NCI-H1092 (cell line): ENCODE data around the gene ISYNA1.

ENCODE experiments used
- DNase-seq: peaks from one replicate; lab custom pipeline; 2025; lab: John Stamatoyannopoulos, UW

The ISYNA1 gene

DNA sequence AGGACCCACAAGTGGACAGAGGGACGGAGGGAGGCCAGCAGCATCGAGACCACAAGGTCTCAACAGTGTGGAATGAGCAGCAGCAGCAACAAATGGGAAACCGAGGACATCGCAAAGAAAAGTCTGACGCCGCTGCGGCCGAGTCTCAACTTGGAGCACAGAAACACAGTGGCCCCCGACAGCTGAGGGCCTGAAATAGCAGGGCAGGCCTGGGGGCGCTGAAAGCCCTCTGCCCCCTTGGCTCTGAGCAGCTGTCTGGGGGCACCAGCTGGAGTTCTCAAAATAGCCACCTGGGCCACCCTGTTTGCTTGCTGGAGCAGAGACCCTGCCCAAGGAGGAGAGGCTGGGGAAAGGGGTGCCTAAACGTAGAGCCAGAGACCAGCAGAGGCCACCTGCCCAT, 5.9 kb upstream of the ISYNA1 start:
- DNase-seq, result no peak

DNA sequence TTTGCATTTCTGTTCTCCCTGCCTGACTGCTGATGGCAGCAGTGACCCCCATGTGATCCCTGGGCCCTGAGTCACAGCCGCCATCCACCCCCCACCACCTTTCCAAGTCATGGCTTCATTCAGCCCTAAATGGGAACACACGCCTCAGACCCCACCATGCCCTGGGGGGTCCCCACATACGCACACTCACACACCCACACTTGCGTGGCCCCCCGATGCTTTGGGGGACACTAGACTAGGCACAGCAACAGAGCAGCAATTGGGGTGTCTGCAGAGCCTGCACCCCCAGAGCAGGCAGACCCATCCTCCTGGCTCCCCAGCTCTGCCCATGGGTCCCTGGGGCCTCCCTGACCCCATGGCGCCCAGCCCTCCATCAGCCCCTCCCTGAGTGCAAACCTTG, 5.5 kb upstream of the ISYNA1 start:
- no peak for DNase-seq

DNA sequence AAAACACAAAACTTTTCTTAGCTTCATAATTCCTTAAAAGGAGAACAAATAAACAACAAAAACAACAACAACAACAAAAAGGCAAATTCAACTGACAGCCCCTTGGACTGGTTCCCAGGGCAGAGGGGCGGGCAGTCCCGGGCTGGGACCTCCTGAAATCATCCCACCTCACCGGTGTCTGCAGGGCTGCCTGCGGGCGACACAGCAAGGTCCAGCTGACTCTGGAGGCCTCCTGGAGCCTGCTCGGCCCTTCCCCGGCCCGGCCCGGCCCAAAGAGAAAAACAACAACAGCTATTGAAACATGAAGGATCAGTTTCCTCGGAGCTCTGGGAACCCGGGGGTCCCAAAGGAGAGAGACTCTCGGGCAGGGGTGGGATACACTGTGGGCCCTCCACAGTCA, 5.0 kb upstream of the ISYNA1 start:
- no peak for DNase-seq

DNA sequence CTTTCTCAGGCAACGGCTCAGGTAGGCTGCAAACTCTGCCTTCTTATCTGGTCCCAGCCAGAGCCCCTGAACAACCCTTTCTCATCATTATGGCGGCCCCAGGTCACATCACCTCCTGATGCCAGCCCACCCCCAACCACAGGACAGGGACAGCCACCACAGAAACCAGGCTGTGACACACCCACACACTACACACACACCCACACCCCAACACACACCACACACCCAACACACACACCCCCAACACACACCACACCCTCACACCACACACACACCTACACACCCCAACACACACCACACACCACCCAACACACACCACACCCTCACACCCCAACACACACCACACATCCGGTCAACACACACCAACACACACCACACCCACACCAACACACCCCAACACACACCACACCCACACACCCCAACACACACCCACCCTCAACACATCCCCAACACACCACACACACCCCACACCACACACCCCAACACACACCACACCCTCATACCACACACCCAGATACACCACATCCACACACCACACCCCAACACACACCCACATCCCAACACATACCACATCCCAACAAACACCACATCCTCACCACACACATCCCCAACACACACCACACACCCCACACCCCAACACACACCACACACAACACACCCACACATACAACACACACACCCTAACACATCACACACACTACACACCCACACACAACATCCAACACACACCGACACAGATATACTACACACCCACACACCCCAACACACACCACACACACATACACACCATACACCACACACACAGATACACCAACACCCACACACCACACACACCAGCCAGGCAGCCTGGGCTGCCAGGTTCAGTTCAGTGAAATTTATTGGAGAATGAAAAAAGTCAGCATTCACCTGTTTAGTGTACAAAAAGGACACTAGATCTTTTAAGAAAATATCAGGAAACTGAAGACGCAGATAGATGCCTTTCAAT, 4.2 kb upstream of the ISYNA1 start:
- no peak for DNase-seq

DNA sequence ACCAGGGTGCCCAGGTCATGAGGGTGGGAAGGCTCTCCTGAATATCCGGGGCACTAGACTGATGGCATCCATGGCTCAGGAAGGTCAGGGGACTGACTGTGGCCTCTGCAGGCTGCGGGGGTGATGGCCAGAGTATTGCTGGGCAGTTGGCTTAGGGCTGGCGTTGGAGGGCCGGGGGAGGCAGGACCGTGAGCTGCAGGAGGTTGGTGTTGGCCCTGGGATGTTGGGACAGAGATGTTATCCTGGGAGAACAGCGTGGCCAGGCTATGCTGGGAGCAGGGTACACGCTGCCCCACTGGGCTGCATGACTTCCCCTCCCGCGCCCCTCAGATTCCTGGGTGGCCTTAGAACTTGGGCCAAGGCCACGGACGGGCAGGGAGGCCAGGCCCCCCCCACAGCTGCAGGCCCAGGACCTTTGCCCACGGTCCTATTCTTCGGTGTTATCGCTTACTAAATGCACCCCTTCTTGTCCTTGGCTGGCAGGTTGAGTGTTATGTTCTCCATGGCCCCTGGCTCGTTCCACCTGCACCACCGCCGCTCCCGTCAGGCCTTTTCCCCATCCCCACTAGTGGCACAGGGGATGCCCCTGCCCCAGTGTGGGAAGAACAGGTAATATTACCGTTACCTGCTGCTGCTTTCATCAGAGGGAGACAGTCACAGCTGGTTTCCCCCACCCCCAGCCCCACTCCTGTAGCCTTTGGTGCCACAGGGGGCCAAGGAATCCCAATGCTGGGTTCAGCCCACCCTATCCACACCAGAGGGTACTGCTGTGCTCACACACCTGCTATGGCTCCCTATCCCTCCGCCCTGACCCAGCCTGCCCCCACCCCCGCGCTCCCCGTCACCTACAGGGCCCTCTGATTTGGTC, 3.2 kb upstream of the ISYNA1 start:
- no peak for DNase-seq

DNA sequence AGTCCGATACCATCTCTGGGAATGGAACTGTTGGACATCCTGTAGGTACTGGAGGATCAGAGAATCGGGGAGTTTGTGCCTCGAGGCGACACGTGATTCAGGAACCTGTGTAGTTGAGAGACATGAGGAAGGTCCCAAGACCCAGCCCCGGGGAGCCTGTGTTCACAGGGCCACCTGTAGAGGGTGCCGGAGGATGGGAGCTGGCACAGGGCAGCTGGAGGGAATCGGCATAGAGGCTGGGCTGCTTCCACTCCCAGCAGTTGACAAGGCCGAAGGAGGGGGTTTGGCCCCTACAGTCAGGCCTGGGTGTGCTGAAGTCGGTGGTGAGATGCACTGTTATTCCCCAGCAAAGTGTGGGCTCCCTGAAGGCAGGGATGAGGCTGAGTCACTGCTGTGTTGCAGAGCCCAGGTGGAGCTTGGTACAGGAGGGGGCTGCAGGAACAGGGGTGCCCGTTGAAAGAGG, 2.5 kb upstream of the ISYNA1 start:
- no peak for DNase-seq

DNA sequence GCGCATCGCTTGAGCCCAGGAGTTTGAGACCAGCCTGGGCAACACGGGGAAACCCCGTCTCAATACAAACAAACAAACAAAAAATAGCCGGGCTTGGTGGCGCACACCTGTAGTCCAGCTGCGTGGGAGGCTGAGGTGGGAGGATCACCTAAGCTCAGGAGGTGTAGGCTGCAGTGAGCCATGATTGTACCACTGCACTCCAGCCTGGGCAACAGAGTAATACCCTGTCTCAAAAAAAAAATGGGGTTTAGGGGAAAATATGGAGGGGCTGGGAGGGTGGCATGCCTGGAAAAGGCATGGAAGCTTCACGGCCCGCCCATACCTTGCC, 1.9 kb upstream of the ISYNA1 start:
- DNase-seq, result no peak

DNA sequence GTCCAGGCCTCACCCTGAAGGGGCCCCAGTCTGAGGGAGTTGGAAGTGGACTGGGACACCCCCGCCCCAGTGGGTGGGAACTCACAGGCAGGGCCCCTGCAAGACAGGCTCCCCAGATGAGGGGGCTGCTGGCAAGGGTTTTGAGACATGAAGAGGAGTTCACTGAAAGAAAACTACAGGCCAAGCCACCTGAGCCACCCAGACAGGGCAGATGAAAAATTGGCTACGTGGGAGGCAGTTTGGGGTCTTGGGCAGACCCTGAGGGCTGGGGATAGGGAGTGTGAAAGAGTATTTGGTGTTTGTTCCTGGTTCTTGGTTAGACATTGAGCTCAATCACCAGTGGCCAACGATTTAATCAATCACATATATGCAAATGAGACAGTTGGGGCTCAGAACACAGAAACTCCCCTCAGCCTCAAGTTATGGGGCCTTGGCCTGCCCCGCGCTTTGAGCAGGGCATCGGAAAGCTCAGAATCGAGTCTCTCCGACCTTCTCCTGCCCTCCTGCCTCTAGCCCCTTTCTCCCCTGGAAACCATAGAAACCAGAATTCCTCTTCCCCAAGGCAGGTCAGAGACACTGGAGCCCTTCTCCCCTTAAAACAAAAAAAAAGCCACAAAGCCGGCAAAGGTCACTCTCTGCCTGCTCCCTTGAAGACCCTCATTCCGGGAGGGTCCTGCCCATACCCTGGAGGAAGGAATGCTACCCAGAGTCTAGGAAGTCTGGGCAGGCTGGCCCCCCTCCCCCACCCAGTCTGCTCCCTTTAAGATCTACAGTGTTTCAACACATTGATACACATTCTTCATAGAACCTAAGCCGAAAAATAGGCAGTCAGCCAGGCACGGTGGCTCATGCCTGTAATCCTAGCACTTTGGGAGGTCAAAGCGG, 1.3 kb upstream of the ISYNA1 start:
- DNase-seq, result no peak

DNA sequence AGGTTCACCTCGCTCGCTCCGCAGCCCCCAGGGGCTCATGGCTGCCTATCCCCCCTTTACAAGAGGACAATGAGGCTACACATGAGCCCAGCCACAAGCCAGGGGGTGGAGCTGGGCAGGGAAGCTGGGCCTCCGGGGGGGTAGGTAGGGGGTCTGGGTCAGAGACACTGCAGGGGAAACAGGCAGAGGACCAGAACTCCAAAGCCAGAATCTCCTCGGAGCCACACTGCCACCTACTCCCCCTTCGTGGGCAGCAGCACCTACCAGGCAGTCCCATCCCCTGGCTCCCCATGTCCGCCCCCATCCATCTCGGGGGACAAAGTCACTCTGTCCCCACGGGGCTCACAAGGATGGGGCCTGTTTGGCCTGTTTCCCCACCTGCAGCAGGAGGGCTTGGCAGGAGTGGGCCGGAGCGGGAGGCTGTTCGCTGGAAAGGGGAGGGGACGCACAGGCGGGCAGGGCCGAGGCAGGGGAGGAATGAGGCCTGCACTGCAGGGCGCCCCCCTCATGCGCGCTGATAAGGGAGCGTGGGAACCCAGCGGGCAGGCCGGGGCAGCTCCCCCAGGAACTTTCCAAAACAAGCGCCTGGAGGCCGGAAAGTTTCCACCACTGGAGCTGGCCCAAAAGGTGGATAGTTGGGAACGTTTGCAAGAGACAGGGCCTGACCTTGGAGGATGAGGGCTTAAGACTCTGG, 545 bp upstream of the ISYNA1 start:
- no peak for DNase-seq

DNA sequence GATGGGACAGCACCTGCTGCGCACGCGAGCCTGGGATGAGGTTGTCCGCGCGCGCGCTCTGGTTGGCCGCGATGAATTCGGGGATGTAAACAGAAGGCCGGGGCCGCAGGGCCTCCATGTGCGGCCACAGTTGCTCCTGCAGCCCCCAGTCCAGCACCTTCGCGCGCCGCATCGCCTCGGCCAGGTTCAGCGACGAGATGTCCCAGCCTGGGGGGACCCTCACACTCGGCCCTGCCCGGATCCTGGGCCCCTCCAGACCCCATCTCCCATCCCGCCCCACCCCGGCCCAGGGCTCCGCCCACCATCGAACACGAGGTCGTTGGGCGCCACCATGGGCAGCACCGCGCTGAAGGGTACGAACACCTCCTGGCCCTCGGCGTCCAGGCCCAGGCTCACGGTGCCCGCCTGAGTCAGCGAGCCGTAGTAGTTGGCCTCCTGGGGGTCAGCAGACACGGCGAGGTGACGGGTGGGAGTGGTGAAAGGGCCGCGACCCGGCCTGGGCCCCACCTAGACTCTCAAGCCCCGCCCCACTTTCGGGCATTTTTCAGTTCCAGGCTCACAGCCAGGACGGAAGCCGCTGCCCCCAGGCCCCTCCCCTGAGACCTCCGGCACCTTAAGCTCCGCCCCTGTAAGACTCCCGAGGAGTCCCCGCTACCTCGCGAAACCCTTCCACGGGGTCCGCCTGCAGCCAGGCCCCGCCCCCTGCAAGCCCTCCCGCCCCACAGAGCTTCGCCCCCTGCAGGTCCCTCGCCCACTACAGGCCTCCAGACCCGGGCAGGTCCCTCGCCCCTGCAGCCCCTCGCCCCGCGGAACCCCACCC, 1.1 kb downstream of the ISYNA1 start:
- peak; percentile 58 for DNase-seq

DNA sequence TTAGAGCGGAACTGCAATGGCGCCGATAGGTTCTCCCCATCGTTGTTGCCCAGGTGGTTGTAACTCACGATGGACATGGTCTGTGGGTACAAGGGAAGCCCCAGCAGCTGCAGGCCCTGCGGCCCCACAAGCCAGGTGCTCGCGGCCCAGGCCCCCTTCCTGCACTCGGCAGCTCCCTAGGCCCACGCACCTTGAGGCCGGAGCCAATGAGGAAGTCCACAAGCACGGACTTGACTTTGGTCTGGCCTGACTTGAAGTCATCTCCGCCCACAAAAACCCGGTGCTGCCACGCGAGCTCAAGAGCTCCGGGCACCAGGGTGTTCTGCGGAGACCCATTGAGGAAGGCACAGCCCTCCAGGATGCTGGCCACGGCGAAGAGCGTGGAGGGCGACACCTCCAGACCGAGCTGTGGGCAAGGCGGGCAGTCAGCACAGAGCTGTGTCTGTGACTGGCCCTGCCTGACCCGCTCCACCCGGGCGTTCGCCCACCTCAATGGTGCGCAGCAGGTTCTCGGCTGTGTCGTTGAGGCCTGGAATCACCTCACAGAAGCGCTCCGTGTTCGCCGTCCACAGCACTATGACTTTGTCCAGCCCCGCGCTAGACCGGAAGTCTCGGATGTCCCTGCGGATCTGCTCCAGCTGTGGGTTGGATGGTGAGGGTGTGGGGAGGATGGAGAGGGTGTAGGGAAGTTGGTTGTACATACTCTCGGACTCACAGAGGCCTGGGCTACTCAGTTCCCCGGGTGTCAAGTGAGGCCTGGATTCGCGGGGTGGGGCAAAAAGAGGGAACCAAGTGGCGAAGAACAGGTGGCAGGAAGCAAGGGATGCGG, 1.9 kb downstream of the ISYNA1 start:
- no peak for DNase-seq

DNA sequence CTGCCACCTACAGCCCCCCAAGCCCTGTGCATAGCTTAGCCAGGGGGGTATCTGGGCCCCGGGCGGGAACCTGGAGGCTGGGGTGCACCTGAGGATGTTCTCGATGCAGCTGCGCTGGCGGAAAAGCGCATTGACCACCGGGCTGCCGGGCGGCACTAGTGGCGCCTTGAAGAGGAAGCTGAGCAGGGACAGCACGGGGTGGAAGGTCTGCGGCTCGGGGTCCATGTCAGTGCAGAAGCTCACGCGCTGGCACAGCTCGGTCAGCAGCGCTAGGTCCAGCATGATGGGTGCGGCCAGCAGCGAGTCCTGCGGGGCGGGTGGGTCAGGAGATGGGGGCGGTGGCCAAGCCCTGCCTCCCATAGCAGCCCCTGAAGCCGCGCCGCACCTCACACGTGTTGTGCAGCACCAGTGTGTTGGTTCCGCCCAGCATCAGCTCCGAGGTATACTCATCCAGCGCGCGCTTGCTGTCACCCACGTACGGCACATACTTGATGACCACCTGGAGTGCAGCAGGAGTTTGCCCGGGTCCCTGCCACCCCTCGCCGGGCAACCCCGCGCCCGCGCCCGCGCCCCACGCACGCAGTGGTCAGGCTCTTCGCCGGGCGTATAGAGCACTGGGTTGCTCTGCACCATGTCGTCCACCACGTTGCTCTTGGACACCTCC, 2.6 kb downstream of the ISYNA1 start:
- no peak for DNase-seq

DNA sequence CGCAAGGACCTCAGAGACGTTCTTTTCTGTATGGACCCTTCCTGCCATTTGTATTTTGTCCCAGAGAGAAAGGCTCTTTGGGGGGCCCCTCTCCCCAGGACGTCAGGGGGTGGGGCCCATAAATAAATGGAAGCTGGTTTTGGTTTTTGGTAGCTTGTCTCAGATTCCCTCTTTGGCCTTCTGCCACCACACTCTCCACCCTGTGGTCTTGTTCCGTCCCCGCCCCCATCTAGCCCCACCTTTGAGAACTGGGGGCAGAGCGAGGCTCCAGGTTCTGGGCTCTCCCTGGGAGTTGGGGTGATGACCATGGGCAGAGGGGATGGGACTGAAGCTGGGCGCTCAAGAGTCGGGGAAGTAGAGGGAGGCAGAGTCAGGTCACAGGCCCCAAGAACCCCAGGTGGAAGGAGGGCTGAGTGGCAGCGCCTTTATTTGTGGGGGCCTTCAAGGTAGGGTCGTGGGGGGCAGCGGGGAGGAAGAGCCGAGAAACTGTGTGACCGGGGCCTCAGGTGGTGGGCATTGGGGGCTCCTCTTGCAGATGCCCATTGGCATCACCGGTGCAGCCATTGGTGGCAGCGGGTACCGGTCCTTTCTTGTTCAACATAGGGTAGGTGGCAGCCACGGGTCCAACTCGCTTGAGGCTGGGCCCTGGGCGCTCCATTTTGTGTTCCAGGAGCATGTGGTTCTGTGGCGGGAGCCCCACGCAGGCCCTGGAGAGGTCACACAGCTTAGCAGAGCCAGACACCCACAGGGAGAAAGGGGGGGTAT, 3.3 kb downstream of the ISYNA1 start:
- DNase-seq, result no peak

DNA sequence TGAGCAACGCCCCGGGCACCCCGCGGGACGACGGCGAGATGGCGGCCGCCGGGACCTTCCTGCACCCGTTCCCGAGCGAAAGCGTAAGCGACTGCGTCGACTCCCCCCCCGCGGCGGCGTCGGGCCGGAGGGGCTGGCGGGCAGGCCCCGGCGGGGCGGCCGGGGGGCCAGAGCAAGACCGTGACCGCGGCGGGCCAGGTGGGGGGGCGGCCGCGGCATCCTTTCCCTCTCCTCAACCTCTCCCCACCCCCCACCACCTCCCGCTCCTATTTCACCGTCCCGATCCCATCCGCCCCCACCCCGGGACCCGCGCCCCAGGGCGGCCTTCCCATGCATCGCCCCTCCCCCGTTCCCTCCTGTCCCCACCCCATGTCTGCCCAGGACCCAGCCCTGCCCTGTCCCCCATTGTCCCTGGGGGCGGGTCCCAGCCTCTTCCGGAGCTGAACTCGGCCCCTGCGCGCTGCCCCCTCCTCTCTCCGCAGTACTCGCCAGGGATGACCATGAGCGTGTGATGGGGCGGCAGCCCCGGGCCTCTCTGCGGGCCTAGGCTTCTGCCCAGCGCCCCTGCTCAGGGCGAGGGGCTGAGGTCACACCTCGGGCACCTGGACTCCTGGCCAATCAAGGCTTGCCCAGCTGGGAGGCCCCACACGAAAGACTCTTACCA, 4.1 kb downstream of the ISYNA1 start:
- no peak for DNase-seq

DNA sequence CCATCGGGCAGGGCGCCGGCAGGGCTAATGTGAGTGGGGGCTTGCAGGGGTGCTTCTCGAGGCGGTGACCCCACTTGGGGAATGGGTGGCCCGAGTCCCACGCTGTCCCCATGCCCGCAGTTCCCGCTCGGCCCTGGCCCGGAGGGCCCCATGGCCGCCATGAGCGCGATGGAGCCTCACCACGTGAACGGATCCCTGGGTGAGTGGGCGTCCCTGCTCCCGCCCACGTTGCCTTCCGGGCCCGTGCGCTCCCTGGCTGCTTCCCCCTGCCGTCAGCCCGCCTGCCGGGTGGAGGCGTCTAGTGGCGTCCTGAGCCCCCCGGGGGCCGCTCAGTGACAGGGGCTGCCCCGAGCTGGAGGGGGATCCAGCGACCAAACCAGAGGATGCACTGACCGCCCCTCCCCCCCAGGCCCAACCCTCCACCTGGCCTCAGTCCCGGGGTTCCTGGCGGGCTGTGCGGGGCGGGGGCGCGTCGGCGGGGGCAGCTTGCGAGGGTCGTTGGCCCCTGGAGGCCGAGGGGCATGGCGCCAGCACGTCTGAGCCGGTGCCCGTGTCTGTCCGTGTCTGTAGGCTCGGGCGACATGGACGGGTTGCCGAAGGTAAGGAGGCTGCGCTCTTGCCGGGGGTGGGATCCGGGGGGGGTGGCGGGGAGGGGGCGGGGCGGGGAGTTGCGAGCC, 4.8 kb downstream of the ISYNA1 start:
- peak; percentile 34 for DNase-seq

DNA sequence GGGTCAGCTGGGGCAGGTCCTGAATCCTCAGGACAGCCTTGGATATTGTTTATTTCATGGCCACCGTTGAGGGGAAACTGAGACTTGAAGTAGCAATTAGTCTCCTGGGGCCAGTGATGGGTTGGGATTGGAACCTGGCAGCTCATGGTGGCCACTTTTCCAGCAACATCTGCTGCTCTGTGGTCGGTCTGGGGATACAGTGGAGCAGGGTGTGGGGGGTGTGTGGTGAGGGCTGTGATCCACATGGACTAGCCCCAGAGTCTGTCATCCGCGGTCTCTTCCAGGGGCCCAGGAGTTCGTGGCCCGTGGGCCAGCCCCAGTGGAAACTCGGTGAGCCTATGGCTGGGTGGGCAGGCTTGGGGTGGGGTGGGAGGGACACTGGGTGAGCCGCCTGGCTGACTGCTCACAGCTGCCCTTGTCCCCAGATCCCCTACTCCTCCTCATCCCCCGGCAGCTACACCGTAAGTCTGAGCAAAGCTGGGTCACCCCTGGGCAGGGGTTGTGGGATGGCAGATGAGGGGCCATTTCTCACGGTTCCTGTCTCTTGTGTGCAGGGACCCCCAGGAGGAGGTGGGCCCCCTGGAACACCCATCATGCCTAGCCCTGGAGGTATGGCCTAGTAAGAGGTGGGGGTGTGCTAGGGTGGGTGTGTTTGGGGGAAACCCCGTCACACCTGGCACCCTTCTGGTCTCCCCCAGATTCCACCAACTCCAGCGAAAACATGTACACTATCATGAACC, 5.5 kb downstream of the ISYNA1 start:
- DNase-seq, result no peak
